Thoracic aorta (tissue), 2 donors: ENCODE measurements around the gene PTDSS2. TPM values are rescaled to one million over a fixed set of nuclear protein-coding genes. Genes with fewer than 3 reads are reported as not detected.
A peak's percentile ranks its signal among the peaks of the same experiment; 100 is the strongest.

ENCODE experiments used
- ATAC-seq: fragments of 150-250 bp; one replicate; pipeline ENCODE4 v1.8.0; 2017; ENCODE audit warnings: low read depth; ENCODE audit not compliant: insufficient number of reproducible peaks, low FRiP score
- DNase-seq: peaks from one replicate; pipeline ENCODE4 v3.0.0-alpha.2; 2020; ENCODE audit warnings: low spot score
- H3K27ac ChIP-seq, 2 donors: fragments of 200-600 bp; sonication (generic); 1 replicate in 1 of 2; 2 replicates in 1 of 2; pipeline ENCODE4 v1.5.1; 2016; ENCODE audit warnings: mild to moderate bottlenecking in 2 of 2, moderate library complexity in 2 of 2
- H3K27me3 ChIP-seq: fragments of 200-600 bp; sonication (generic); replicated peaks from 2 replicates; pipeline ENCODE4 v1.6.0; 2016; ENCODE audit warnings: mild to moderate bottlenecking; ENCODE audit not compliant: insufficient read depth
- H3K36me3 ChIP-seq: fragments of 200-600 bp; sonication (generic); one replicate; pipeline ENCODE4 v1.5.1; 2016
- H3K4me1 ChIP-seq, 2 donors: fragments of 200-600 bp; sonication (generic); 1 replicate in 1 of 2; 2 replicates in 1 of 2; pipeline versions ENCODE4 v1.5.1 to v1.6.0; 2016; ENCODE audit warnings: low read depth in 2 of 2, mild to moderate bottlenecking in 1 of 2; ENCODE audit not compliant: control insufficient read depth in 1 of 2
- H3K4me3 ChIP-seq: fragments of 200-600 bp; sonication (generic); 2 replicates; pipeline ENCODE4 v1.5.1; 2016; ENCODE audit warnings: mild to moderate bottlenecking
- H3K9me3 ChIP-seq: fragments of 200-600 bp; sonication (generic); 2 replicates; pipeline ENCODE4 v1.5.1; 2016
- total RNA-seq, 2 donors: library from RNA; depleted of rRNA; stranded (reverse); fragments of >200 nt; gene quantifications; one replicate each; pipeline versions ENCODE4 v1.1.0 to v1.2.3, GENCODE V29; 2016
- TF ChIP-seq, protein P1 (sequence below): fragments of 200-600 bp; sonication (generic); IDR thresholded peaks from one replicate; pipeline ENCODE4 v1.5.1; 2019; ENCODE audit warnings: antibody characterized with exemption

Gene PTDSS2
- total RNA-seq, 2 donors from 2014 or later, result 34.0 to 34.7 TPM

DNA sequence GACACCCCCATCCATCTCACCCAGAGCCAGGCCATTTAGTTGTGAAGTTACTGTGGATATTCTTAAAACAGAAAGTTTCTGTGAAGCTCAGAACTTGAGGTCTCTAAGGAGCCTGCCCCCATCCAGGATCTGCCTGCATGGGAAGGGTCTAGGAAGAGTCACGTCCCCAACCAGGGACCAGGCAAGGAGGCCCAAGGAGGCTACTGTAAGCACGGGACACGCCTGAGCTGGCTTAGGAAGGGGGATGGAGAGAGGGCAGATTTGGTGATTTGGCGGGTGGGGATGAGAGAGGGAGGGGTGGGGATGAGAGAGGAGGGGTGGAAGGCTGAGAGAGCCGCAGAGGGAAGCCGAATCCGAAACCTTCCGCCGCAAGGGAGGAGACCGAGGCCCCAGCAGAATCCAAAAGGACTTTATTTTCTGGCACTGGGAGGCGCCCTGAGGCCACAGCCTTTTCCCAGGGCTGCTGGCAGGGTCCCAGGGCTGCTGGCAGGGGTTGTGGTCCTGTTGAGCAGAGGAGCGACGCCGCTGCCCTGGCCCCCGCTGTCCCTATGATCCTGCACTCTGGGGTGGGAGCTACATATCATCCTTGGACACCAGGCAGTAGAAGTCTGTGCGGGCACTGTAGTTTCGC, 44.6 kb upstream of the PTDSS2 start:
- no peak overlapping the region for H3K4me3 ChIP-seq
- ATAC-seq, result no peak
- no peak overlapping the region for H3K27ac ChIP-seq

DNA sequence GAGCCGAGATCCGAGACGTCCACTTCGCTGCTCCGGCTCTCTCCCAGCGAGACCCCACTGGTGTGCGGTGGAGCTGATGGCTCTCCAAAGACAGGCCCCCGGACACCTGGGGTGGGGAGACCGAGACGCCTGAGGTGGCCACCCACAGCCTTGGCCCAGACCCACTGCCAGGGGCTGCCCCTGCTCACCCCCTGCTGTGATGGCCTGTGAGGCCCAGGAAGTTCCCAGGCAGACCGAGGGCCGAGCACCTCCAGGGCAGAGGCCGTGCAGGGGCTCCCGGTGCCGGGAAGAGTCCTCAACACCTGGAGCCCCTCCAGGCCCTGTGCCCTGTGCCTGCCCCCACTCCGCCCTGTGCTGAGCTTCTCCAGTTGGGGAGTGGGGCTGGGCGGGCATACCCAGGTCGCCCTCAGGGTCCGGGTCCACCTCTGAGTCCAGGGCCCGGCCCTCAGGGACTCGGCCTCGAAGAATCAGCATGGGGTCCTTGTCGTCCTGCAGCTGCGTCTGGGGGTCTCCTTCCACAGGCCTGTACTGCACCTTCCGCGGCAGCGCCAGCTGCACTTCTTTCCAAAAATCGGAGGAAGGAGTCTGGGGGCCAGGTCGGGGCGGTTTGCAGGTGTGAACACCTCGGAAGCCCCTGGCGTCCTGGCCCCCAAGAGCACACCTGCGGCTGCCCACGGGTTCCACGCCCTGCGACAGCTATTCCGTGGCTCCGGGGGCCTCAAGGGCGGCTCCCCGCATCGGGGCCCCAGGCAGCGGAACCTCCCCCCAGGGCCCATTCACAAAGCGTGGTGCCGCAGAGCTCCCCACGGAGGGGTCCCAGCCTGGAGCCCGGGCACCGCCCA, 43.9 kb upstream of the PTDSS2 start:
- Histone ChIP-seq H3K27me3 (no peaks in the 10 kb centered on the region), H3K4me3 (peak overlapping the region; percentile 86), H3K9me3 (no peaks in the 10 kb centered on the region), H3K27ac (peak overlapping the region in 1 of 2 donors; percentile 26), H3K36me3 (no peaks in the 10 kb centered on the region), H3K4me1 (peaks cover 6 to 13% of the 10 kb centered on the region in 2 donors)
- no peak for DNase-seq
- TF ChIP-seq, protein P1, sequence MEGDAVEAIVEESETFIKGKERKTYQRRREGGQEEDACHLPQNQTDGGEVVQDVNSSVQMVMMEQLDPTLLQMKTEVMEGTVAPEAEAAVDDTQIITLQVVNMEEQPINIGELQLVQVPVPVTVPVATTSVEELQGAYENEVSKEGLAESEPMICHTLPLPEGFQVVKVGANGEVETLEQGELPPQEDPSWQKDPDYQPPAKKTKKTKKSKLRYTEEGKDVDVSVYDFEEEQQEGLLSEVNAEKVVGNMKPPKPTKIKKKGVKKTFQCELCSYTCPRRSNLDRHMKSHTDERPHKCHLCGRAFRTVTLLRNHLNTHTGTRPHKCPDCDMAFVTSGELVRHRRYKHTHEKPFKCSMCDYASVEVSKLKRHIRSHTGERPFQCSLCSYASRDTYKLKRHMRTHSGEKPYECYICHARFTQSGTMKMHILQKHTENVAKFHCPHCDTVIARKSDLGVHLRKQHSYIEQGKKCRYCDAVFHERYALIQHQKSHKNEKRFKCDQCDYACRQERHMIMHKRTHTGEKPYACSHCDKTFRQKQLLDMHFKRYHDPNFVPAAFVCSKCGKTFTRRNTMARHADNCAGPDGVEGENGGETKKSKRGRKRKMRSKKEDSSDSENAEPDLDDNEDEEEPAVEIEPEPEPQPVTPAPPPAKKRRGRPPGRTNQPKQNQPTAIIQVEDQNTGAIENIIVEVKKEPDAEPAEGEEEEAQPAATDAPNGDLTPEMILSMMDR, result no peak
- ATAC-seq, result no peak

More for the DNA sequence above, 44.6 kb upstream of the PTDSS2 start:
- H3K36me3 ChIP-seq, result no peaks in the 10 kb centered on the region
- no peaks in the 10 kb centered on the region for H3K9me3 ChIP-seq
- DNase-seq, result no peak
- H3K4me1 ChIP-seq, result peaks cover 6 to 13% of the 10 kb centered on the region in 2 donors
- TF ChIP-seq, protein P1, result no peak
- H3K27me3 ChIP-seq, result no peaks in the 10 kb centered on the region

DNA sequence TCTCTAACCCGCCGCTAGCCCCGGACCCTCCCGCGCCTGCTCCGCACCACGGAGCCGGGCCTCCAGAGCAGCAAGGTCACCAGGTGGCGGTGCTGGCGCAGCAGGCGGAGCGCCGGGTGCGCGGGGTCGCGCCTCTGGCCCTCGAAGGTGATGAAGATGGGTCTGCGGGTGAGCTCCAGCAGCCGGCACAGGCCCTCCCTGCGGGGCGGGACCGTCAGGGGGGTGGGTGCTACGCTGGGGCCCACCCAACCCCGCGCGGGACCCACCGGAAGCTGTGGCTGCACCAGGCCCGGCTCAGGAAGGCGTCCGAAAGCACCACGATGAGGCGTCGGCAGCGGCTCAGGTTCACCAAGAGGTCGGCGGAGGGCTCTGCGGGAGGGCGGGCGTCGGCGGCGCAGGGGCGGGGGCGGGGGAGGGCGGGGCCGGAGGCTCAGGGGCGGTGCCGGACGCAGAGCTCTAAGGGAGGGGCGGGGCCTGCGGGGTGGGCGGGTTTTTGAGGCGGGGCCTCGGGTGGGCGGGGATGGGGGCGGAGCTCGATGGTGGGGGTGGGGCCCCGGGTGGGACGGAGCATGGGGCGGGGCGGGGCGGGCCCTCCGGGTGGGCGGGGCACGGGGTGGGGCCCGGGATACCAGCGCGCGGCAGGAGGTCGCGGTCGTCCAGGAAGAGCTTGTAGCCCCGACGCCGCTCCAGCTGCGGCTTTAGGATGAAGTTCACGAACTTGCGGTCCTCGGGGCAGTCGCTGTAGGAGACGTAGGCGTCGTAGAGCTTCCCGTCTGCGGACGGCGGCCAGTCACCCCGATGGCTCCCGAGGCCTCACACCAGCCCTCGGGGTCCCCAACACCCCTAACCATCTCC, 43.1 kb upstream of the PTDSS2 start:
- DNase-seq, result no peak
- Histone ChIP-seq H3K4me3 (peak overlapping the region; percentile 86), H3K27ac (peak overlapping the region in 1 of 2 donors; percentile 26), H3K4me1 (peaks cover 6 to 13% of the 10 kb centered on the region in 2 donors), H3K9me3 (no peaks in the 10 kb centered on the region), H3K36me3 (no peaks in the 10 kb centered on the region), H3K27me3 (no peaks in the 10 kb centered on the region)
- TF ChIP-seq, protein P1, result no peak
- peak; percentile 29 for ATAC-seq

DNA sequence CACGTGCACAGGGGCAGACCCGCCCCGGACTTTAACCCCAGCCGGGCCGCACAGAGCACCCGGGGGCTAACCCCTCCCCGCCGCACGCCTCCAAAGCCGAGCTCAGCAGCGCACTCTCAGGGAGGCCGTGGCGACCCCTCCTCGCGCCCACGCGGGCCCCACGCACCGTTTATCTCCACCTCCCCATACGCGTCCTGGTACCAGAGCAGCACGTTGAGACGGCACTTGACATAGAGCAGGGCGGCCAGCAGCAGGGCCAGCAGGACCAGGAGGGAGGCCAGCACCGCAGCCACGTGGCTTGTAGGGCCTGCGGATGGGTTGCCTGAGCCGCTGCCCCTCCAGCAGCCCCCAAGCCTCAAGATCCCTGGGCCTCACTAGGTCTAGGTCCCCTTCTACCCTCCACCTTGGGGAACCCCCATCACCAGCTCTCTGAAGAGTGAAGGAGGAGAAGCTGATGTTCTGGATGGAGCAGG, 42.4 kb upstream of the PTDSS2 start:
- Histone ChIP-seq H3K27ac (no peak overlapping the region), H3K4me3 (peak overlapping the region; percentile 57), H3K9me3 (no peaks in the 10 kb centered on the region), H3K36me3 (no peaks in the 10 kb centered on the region), H3K27me3 (no peaks in the 10 kb centered on the region), H3K4me1 (peaks cover 6 to 13% of the 10 kb centered on the region in 2 donors)
- DNase-seq, result no peak
- ATAC-seq, result no peak
- TF ChIP-seq, protein P1, result no peak
